LNCAP (cell line): ENCODE results near the gene MYO9B.

Experiments
- TF ChIP-seq, protein P1 (sequence below): fragments of 450-650 bp; IDR thresholded peaks from 2 replicates; pipeline ENCODE4 v1.5.1; 2017; ENCODE audit warnings: mild to moderate bottlenecking

Gene MYO9B

DNA sequence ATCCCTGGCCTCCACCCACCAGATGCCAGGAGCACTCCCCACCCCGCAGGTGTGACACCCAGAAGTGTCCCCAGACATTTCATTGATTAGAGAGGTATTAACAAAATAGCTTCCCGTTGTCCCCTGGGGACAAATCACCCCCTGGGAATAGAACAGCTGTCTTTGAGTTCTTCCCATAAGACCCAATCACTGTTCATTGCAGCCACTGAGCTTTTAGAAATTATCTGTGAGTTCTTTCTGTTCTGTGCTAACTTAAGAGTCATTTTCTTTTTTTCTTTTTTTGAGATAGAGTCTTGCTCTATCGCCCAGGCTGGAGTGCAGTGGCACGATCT lies 32.8 kb downstream of the MYO9B start:
- TF ChIP-seq, protein P1, sequence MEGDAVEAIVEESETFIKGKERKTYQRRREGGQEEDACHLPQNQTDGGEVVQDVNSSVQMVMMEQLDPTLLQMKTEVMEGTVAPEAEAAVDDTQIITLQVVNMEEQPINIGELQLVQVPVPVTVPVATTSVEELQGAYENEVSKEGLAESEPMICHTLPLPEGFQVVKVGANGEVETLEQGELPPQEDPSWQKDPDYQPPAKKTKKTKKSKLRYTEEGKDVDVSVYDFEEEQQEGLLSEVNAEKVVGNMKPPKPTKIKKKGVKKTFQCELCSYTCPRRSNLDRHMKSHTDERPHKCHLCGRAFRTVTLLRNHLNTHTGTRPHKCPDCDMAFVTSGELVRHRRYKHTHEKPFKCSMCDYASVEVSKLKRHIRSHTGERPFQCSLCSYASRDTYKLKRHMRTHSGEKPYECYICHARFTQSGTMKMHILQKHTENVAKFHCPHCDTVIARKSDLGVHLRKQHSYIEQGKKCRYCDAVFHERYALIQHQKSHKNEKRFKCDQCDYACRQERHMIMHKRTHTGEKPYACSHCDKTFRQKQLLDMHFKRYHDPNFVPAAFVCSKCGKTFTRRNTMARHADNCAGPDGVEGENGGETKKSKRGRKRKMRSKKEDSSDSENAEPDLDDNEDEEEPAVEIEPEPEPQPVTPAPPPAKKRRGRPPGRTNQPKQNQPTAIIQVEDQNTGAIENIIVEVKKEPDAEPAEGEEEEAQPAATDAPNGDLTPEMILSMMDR, result no peak

DNA sequence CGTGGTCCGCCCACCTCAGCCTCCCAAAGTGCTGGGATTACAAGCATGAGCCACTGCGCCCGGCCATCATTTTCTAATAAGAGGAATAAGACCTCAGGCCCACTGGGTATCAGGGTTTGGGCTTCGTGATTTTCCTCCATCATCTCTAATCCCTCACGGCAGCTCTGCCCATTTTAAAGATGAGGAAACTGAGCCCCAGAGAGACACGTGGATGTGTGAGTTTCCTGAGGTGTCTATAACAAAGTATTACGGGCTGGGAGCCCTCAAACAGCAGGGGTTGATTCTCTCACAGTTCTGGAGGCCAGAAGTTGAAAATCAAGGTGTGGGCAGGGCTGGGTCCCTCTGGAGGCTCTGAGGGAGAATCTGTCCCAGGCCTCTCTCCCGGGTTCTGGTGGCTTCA lies 33.7 kb downstream of the MYO9B start:
- TF ChIP-seq, protein P1, result no peak

DNA sequence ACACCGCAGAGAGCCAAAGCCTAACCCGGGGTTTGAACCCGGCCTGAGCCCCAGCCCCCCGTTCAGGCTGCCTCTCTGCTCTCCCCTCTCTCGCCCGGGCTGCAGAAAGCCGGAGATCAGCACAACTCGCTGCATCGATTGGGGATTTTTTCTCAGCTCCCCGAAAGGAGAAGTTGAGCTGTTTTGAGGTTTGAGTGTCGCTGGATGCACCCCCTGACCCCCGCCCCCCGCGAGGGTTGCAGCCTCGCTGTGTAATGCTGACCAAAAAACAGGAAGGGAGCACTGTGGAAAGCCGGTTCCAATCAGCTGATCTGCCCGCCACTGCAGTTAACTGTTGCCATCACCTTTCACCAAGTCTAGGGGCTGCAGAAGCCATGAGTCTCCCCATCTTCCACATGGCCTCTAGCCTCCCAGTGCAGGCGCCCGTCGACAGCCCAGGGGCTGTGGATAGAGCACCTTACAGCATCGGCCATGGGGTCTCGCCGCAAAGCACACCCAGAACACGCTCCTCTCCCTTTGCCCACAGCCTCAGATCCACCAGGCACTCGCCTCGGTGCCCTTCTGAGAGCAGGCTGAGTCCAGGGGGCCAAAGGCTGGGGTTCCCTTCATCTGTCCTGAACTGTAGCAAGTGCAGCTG lies 34.5 kb downstream of the MYO9B start:
- TF ChIP-seq, protein P1, result no peak

DNA sequence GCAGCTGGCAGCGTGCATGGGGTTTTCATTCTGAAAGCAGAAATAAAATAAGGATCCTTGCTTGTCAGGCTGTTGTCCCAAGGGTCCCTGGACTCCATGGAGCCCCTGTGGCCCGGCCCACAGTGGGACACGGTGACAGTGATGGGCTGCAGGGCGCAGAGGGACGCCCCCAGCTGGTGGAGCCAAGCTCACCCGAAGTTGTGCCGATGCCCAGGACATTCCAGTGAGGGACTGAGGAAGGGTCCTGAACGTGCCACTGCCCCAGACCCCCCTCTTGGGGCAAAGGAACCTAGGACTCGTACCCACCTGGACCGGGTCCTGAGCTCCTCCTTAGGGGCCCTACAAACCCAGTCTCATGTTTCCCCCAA lies 35.0 kb downstream of the MYO9B start:
- TF ChIP-seq, protein P1, result no peak

DNA sequence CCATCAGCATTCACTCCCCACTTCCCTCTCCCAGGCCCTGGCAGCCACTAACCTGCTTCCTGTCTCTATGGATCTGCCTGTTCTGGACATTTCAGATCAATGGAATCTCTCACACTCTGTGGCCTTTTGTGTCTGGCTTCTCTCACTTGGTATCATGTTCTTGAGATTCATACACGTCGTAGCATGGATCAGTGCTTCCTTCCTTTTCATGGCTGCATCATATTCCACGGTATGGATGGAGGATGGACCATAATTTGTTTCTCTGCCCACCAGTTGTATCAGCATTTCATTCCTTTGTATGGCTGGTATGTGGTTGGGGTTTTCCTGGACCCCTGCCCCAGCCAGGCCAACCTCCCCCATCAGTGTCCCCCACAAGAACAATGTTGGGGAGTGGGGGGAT lies 36.2 kb downstream of the MYO9B start:
- TF ChIP-seq, protein P1, result no peak

DNA sequence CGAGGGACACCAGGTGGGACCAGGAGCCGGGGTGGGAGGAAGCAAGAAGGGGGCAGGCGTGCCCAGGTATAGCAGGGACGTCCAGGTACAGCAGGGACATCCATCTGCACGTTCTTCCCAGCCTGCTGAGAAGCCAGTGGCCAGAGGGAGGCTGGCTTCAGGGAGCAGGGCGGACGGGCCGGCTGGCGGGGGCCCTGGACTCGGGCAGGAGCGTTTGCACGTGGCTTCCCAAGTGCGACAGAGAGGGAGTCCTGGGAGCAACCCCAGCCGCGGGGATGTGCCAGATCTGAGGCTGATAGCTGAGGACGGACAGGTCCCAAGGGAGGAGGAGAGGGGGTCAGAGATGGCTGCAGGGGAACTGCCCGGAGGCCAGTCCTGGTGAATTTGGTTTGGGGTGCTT lies 36.7 kb downstream of the MYO9B start:
- TF ChIP-seq, protein P1, result no peak

DNA sequence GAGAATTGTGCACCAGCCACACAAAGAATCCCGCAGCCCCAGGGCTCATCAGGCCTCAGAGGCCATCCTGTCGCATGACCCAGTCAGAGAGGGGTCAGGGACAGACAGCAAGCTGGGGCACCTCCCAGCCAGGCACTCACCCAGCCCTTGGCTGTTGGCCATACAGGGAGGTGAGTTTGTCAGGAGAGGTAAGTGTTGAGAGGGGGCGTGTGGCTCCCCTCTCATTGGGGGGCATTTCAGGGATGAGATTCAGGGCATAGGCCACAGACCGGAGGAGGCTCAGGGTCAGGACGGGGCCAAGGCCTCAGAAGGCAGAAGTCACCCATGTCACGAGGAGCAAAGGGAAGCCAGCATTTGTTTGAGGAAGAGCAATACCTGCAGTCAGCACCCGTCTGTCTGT lies 37.1 kb downstream of the MYO9B start:
- TF ChIP-seq, protein P1, result no peak

DNA sequence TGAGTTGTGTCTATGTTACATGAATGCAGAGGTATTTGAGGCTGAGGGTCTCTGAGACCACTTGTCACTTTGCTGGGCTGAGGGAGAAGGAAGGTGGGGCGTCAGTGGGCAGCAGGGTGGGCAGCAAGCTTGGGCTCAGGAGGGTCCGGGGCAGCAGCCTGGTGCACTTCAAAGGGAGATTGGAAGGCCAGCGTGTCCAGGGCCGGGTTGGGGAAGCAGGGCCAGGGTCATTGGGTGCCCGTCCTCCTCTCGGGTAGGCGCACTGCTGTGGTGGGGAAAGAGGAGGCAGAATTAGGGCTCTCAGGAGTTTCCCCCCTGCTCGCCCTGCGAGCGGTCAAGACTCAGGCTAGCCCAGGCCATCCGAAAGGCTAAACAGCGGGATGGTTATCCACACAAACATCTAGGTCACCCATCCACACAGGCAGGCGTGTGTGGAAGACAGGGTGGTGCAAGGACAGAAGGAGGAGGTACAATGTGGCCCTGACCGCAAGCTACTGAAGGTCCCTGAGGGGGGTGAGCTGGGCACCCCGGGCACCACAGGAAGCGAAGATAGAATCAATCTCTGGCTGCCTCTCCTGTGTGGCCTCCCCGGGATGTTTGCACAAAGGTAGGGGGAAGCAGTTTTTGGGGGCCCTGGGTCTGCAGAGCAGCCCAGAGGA lies 37.7 kb downstream of the MYO9B start:
- TF ChIP-seq, protein P1, result no peak
